RCC 7860 (cell line): ENCODE data around the gene OR2T11.
"Not testable (repeated sequence)": the region's sequence is repeated elsewhere in the genome, so short reads cannot be mapped to it uniquely, and the experiment has no call there.

Experiments used
- DNase-seq: peaks from one replicate; pipeline ENCODE4 v3.0.0-alpha.2; 2015; ENCODE audit warnings: low spot score
- FAIRE-seq: peaks from 2 replicates; lab custom pipeline; 2012; peaks lifted over from hg19 to GRCh38; lab: Jason Lieb, UNC

OR2T11 gene

GRCh38 chr1:248634991-248635390 is at the start of gene OR2T11:
OR2T11 (minus strand) TSS chr1:248635091; CDS start chr1:248627128, 7,963 bp downstream.
- FAIRE-seq, DNase-seq: not testable (repeated sequence)

GRCh38 chr1:248681651-248682050 is 46.8 kb upstream of the OR2T11 start:
- FAIRE-seq, result no peak
- DNase-seq, result no peak

- DNase-seq (no peak), FAIRE-seq (no peak)
These were observed 35.1 kb upstream of the OR2T11 start for GRCh38 chr1:248670003-248670402.

GRCh38 chr1:248663453-248664328 is 28.8 kb upstream of the OR2T11 start:
- not testable (repeated sequence) for DNase-seq, FAIRE-seq

GRCh38 chr1:248656797-248657196 is 21.9 kb upstream of the OR2T11 start:
- not testable (repeated sequence) for FAIRE-seq

GRCh38 chr1:248655354-248655753 is 20.5 kb upstream of the OR2T11 start, which contains the start of gene OR2T27:
OR2T27 (minus strand) TSS chr1:248655528; CDS start chr1:248650884, 4,644 bp downstream.
- FAIRE-seq, DNase-seq: not testable (repeated sequence)

More at GRCh38 chr1:248656797-248657196, 21.9 kb upstream of the OR2T11 start:
- not testable (repeated sequence) for DNase-seq

GRCh38 chr1:248648770-248649536 is 14.1 kb upstream of the OR2T11 start:
- FAIRE-seq, DNase-seq: not testable (repeated sequence)

- FAIRE-seq, DNase-seq: not testable (repeated sequence)
These were observed 10.3 kb upstream of the OR2T11 start, which contains the start of gene OR2T35 for GRCh38 chr1:248645178-248645577. OR2T35 (minus strand) TSS chr1:248645278; CDS start chr1:248639258, 6,020 bp downstream.

- not testable (repeated sequence) for FAIRE-seq, DNase-seq
These were observed 8.2 kb upstream of the OR2T11 start for GRCh38 chr1:248642971-248643651.

- FAIRE-seq, DNase-seq: not testable (repeated sequence)
These were observed 6.7 kb upstream of the OR2T11 start for GRCh38 chr1:248641583-248641982.

GRCh38 chr1:248640906-248641305 is 6.0 kb upstream of the OR2T11 start:
- DNase-seq, FAIRE-seq: not testable (repeated sequence)

GRCh38 chr1:248639652-248640051 is 4.8 kb upstream of the OR2T11 start:
- DNase-seq, FAIRE-seq: not testable (repeated sequence)

GRCh38 chr1:248636612-248637011 is 1.7 kb upstream of the OR2T11 start:
- not testable (repeated sequence) for FAIRE-seq, DNase-seq

GRCh38 chr1:248631354-248632008 is 3.4 kb downstream of the OR2T11 start:
- DNase-seq, result no peak
- no peak for FAIRE-seq

GRCh38 chr1:248630551-248630950 is 4.3 kb downstream of the OR2T11 start:
- FAIRE-seq (no peak), DNase-seq (no peak)

GRCh38 chr1:248627971-248628844 is 6.7 kb downstream of the OR2T11 start:
- DNase-seq, result no peak
- no peak for FAIRE-seq

- no peak for FAIRE-seq
- DNase-seq, result no peak
These were observed 8.9 kb downstream of the OR2T11 start for GRCh38 chr1:248625971-248626370.

- FAIRE-seq (no peak), DNase-seq (no peak)
These were observed 9.7 kb downstream of the OR2T11 start for GRCh38 chr1:248625166-248625565.

- DNase-seq (no peak), FAIRE-seq (no peak)
These were observed 12.3 kb downstream of the OR2T11 start for GRCh38 chr1:248622570-248623001.
